GM12892 (cell line): ENCODE results near the gene SLC17A3.

Experiments used
- DNase-seq: peaks from one replicate; pipeline ENCODE4 v3.0.0; 2011; ENCODE audit not compliant: insufficient read length
- FAIRE-seq: peaks from 2 replicates; lab custom pipeline; 2011; peaks lifted over from hg19 to GRCh38; lab: Jason Lieb, UNC
- POLR2A ChIP-seq: IDR thresholded peaks from 2 replicates; pipeline ENCODE4 v1.6.1; 2011; ENCODE audit warnings: low read depth, low read length, control low read depth
- POLR2AphosphoS5 ChIP-seq: IDR thresholded peaks from 2 replicates; pipeline ENCODE4 v1.6.1; 2011; ENCODE audit warnings: low read depth, low read length, control low read depth
- TAF1 ChIP-seq: IDR thresholded peaks from 2 replicates; pipeline ENCODE4 v1.6.1; 2011; ENCODE audit warnings: low read depth, mild to moderate bottlenecking, control low read depth, low read length, borderline replicate concordance

Gene SLC17A3

GRCh38 chr6:25883536-25883935, 9.5 kb upstream of the SLC17A3 start:
- TF ChIP-seq POLR2AphosphoS5: no peak
- TF ChIP-seq TAF1: no peak
- TF ChIP-seq POLR2A: no peak
- FAIRE-seq (no peak), DNase-seq (no peak)

GRCh38 chr6:25882051-25882496, 8.0 kb upstream of the SLC17A3 start:
- DNase-seq: no peak
- TF ChIP-seq POLR2AphosphoS5 (no peak), TAF1 (no peak), POLR2A (no peak)
- FAIRE-seq: no peak

GRCh38 chr6:25880601-25881000, 6.6 kb upstream of the SLC17A3 start:
- no peak for FAIRE-seq

GRCh38 chr6:25878721-25879322, 4.8 kb upstream of the SLC17A3 start:
- FAIRE-seq (no peak), DNase-seq (no peak)
- no peak for TF ChIP-seq POLR2AphosphoS5
- TF ChIP-seq TAF1: no peak
- TF ChIP-seq POLR2A: no peak

More at GRCh38 chr6:25880601-25881000, 6.6 kb upstream of the SLC17A3 start:
- TF ChIP-seq POLR2AphosphoS5 (no peak), POLR2A (no peak), TAF1 (no peak)
- DNase-seq: no peak

GRCh38 chr6:25875926-25876602, 2.0 kb upstream of the SLC17A3 start:
- no peak for FAIRE-seq
- no peak for DNase-seq
- TF ChIP-seq POLR2A (no peak), POLR2AphosphoS5 (no peak), TAF1 (no peak)

GRCh38 chr6:25875563-25875905, 1.5 kb upstream of the SLC17A3 start:
- DNase-seq (no peak), FAIRE-seq (no peak)
- no peak for TF ChIP-seq TAF1
- TF ChIP-seq POLR2AphosphoS5: no peak
- no peak for TF ChIP-seq POLR2A

- no peak for DNase-seq
- FAIRE-seq: no peak
- no peak for TF ChIP-seq TAF1
- no peak for TF ChIP-seq POLR2A
- no peak for TF ChIP-seq POLR2AphosphoS5
These were observed 949 bp upstream of the SLC17A3 start for GRCh38 chr6:25874822-25875562.

- no peak for FAIRE-seq
- TF ChIP-seq POLR2A: no peak
- no peak for TF ChIP-seq POLR2AphosphoS5
- DNase-seq: no peak
These were observed 1.2 kb downstream of the SLC17A3 start for GRCh38 chr6:25872814-25873213.

- DNase-seq: no peak
- no peak for TF ChIP-seq POLR2A
- TF ChIP-seq POLR2AphosphoS5: no peak
These were observed 4.2 kb downstream of the SLC17A3 start for GRCh38 chr6:25869840-25870239.

GRCh38 chr6:25868436-25869183, 5.4 kb downstream of the SLC17A3 start:
- DNase-seq: no peak
- FAIRE-seq: no peak
- no peak for TF ChIP-seq TAF1
- TF ChIP-seq POLR2A: no peak
- no peak for TF ChIP-seq POLR2AphosphoS5

More at GRCh38 chr6:25869840-25870239, 4.2 kb downstream of the SLC17A3 start:
- FAIRE-seq: no peak

- DNase-seq (no peak), FAIRE-seq (no peak)
- TF ChIP-seq TAF1 (no peak), POLR2A (no peak), POLR2AphosphoS5 (no peak)
These were observed 8.0 kb downstream of the SLC17A3 start for GRCh38 chr6:25866011-25866410.

GRCh38 chr6:25863360-25863759, 10.7 kb downstream of the SLC17A3 start:
- FAIRE-seq: no peak
- DNase-seq: no peak
- TF ChIP-seq POLR2AphosphoS5 (no peak), TAF1 (no peak), POLR2A (no peak)
